ES-I3 (cell line): ENCODE measurements around the gene C1orf52.
"Not testable (repeated sequence)": the region's sequence is repeated elsewhere in the genome, so short reads cannot be mapped to it uniquely, and the experiment has no call there.

ENCODE experiments used
- H3K36me3 ChIP-seq: 2 replicates; pipeline ENCODE4 v1.6.1; 2013; ENCODE audit warnings: mild to moderate bottlenecking, low read length, control low read depth, moderate library complexity; ENCODE audit not compliant: insufficient read depth
- H3K4me1 ChIP-seq: 2 replicates; pipeline ENCODE4 v1.6.1; 2013; ENCODE audit warnings: mild to moderate bottlenecking, control low read depth, low read length; ENCODE audit not compliant: insufficient read depth
- H3K9ac ChIP-seq: 2 replicates; pipeline ENCODE4 v1.6.1; 2013; ENCODE audit warnings: low read depth, mild to moderate bottlenecking, low read length, moderate library complexity
- H3K9me3 ChIP-seq: 2 replicates; pipeline ENCODE4 v1.6.1; 2013; ENCODE audit warnings: mild to moderate bottlenecking, low read length, moderate library complexity; ENCODE audit not compliant: control insufficient read depth, insufficient read depth

Gene C1orf52

GRCh38 chr1:85268801-85269585 is 9.5 kb upstream of the C1orf52 start:
- no peak overlapping the region for H3K9ac ChIP-seq
- H3K4me1 ChIP-seq: no peaks in the 10 kb centered on the region
- peaks cover 20% of the 10 kb centered on the region for H3K36me3 ChIP-seq

GRCh38 chr1:85267313-85267712 is 7.9 kb upstream of the C1orf52 start:
- peaks cover 16% of the 10 kb centered on the region for H3K36me3 ChIP-seq
- H3K4me1 ChIP-seq: no peaks in the 10 kb centered on the region
- H3K9ac ChIP-seq: no peak overlapping the region
- H3K9me3 ChIP-seq: no peaks in the 10 kb centered on the region

More at GRCh38 chr1:85268801-85269585, 9.5 kb upstream of the C1orf52 start:
- H3K9me3 ChIP-seq: no peaks in the 10 kb centered on the region

GRCh38 chr1:85264150-85264549 is 4.7 kb upstream of the C1orf52 start:
- Histone ChIP-seq H3K9me3 (0 out of 2 replicates have a peak, but pooled peaks cover 4% of the 10 kb centered on the region), H3K9ac (no peak overlapping the region), H3K4me1 (no peaks in the 10 kb centered on the region), H3K36me3 (peaks cover 8% of the 10 kb centered on the region)

- Histone ChIP-seq H3K9ac (no peak overlapping the region), H3K4me1 (no peaks in the 10 kb centered on the region), H3K36me3 (peaks cover 8% of the 10 kb centered on the region), H3K9me3 (0 out of 2 replicates have a peak, but pooled peaks cover 4% of the 10 kb centered on the region)
Observed at GRCh38 chr1:85262985-85263384, 3.5 kb upstream of the C1orf52 start.

- 0 out of 2 replicates have a peak, but pooled peaks cover 4% of the 10 kb centered on the region for H3K9me3 ChIP-seq
- peaks cover 11% of the 10 kb centered on the region for H3K36me3 ChIP-seq
- peak overlapping the region; percentile 20; the same call in 1 of the 2 replicates for H3K9ac ChIP-seq
- H3K4me1 ChIP-seq: no peaks in the 10 kb centered on the region
Observed at GRCh38 chr1:85259912-85260274, 431 bp upstream of the C1orf52 start.

GRCh38 chr1:85258536-85259117 is 835 bp downstream of the C1orf52 start:
- H3K36me3 ChIP-seq: peaks cover 8% of the 10 kb centered on the region; the same call in 1 of the 2 replicates

GRCh38 chr1:85249042-85249441 is 10.4 kb downstream of the C1orf52 start:
- H3K36me3 ChIP-seq, H3K9ac ChIP-seq, H3K4me1 ChIP-seq, H3K9me3 ChIP-seq: not testable (repeated sequence)

More at GRCh38 chr1:85258536-85259117, 835 bp downstream of the C1orf52 start:
- Histone ChIP-seq H3K9me3 (0 out of 2 replicates have a peak, but pooled peaks cover 4% of the 10 kb centered on the region), H3K4me1 (no peaks in the 10 kb centered on the region), H3K9ac (peak overlapping the region; percentile 75)

GRCh38 chr1:85245891-85246290 is 13.6 kb downstream of the C1orf52 start:
- H3K36me3 ChIP-seq: no peaks in the 10 kb centered on the region
- H3K9ac ChIP-seq: no peak overlapping the region
- no peaks in the 10 kb centered on the region for H3K4me1 ChIP-seq
- H3K9me3 ChIP-seq: 0 out of 2 replicates have a peak, but pooled peaks cover 6% of the 10 kb centered on the region

- no peak overlapping the region for H3K9ac ChIP-seq
- 0 out of 2 replicates have a peak, but pooled peaks cover 6% of the 10 kb centered on the region for H3K9me3 ChIP-seq
- H3K4me1 ChIP-seq: no peaks in the 10 kb centered on the region
- no peaks in the 10 kb centered on the region for H3K36me3 ChIP-seq
Observed at GRCh38 chr1:85245456-85245855, 14.0 kb downstream of the C1orf52 start.

GRCh38 chr1:85244271-85245061 is 15.0 kb downstream of the C1orf52 start:
- no peaks in the 10 kb centered on the region for H3K36me3 ChIP-seq
- no peaks in the 10 kb centered on the region for H3K4me1 ChIP-seq
- H3K9me3 ChIP-seq: 0 out of 2 replicates have a peak, but pooled peaks cover 6% of the 10 kb centered on the region
- H3K9ac ChIP-seq: no peak overlapping the region

- H3K9ac ChIP-seq: no peak overlapping the region
- no peaks in the 10 kb centered on the region for H3K9me3 ChIP-seq
- no peaks in the 10 kb centered on the region for H3K4me1 ChIP-seq
- no peaks in the 10 kb centered on the region for H3K36me3 ChIP-seq
Observed at GRCh38 chr1:85243372-85243771, 16.1 kb downstream of the C1orf52 start.

- Histone ChIP-seq H3K9me3 (no peaks in the 10 kb centered on the region), H3K9ac (no peak overlapping the region), H3K4me1 (no peaks in the 10 kb centered on the region), H3K36me3 (no peaks in the 10 kb centered on the region)
Observed at GRCh38 chr1:85240643-85241042, 18.8 kb downstream of the C1orf52 start.

- Histone ChIP-seq H3K36me3 (no peaks in the 10 kb centered on the region), H3K9me3 (no peaks in the 10 kb centered on the region), H3K9ac (no peak overlapping the region), H3K4me1 (no peaks in the 10 kb centered on the region)
Observed at GRCh38 chr1:85240174-85240601, 19.3 kb downstream of the C1orf52 start.

GRCh38 chr1:85237613-85238012 is 21.8 kb downstream of the C1orf52 start:
- Histone ChIP-seq H3K36me3 (no peaks in the 10 kb centered on the region), H3K4me1 (no peaks in the 10 kb centered on the region), H3K9ac (no peak overlapping the region), H3K9me3 (no peaks in the 10 kb centered on the region)
